Lower leg skin (tissue), 3 donors: ENCODE results near the gene IZUMO1R.

Source experiments
- CTCF ChIP-seq, 3 donors: fragments of 450-650 bp; IDR thresholded peaks; one replicate each; pipeline ENCODE4 v1.5.1; 2016; ENCODE audit warnings: antibody characterized with exemption in 3 of 3, mild to moderate bottlenecking in 3 of 3, moderate library complexity in 2 of 3
- POLR2A ChIP-seq, 2 donors: fragments of 450-650 bp; IDR thresholded peaks; one replicate each; pipeline ENCODE4 v1.6.1; 2016 to 2017; ENCODE audit warnings: antibody characterized with exemption in 2 of 2, mild to moderate bottlenecking in 1 of 2, moderate library complexity in 1 of 2

DNA sequence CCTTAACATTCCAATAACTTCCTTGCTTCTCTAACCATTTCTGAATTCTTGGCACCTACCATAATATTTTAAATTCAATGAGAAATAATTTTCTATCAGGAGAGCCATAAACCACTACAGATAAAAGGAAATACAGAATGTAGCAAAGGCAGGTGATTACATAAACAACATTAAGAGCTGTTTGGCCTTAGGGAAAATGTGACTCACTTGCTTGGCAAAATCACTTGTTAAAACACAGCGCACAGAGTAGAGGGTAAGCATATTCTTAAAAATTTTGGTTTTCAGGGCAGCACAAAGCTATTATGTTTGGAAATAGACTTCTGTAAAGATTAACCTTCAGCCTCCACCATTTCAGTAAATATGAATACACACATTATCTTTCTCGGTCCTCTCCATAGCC, 26.4 kb downstream of the IZUMO1R start:
- TF ChIP-seq CTCF (IDR thresholded peaks at IDR 0.05) (no peak), POLR2A (IDR thresholded peaks at IDR 0.05) (no peak)
